HepG2 (cell line): ENCODE results near the gene CFAP119. TPM values are rescaled to one million over a fixed set of nuclear protein-coding genes. Genes with fewer than 3 reads are reported as not detected.

ENCODE experiments used
- AHR ChIP-seq: IDR thresholded peaks from 2 replicates; pipeline ENCODE4 v1.6.1; 2018; ENCODE audit warnings: missing genetic modification reagents, missing compliant biosample characterization
- CHCHD3 ChIP-seq: sonication (generic); formaldehyde crosslinking; IDR thresholded peaks from 2 replicates; pipeline ENCODE4 v1.8.0; 2022; ENCODE audit warnings: mild to moderate bottlenecking, missing genetic modification reagents, moderate library complexity
- DMAP1 ChIP-seq: IDR thresholded peaks from 2 replicates; pipeline ENCODE4 v1.6.1; 2016
- EP300 ChIP-seq, 3 experiments: sonication (generic) in 1 of 3; formaldehyde crosslinking in 1 of 3; IDR thresholded peaks; 2 replicates each; pipeline versions ENCODE4 v1.5.1 to v1.6.1; 2011 to 2020; ENCODE audit warnings: low read depth in 2 of 3, low read length in 2 of 3, borderline replicate concordance in 1 of 3, improper control_type of control experiment in 1 of 3, mild to moderate bottlenecking in 1 of 3, missing genetic modification reagents in 1 of 3, moderate library complexity in 1 of 3
- ETV6 ChIP-seq: sonication (generic); formaldehyde crosslinking; conservative IDR thresholded peaks from 2 replicates; pipeline ENCODE4 v1.4.0; 2020; ENCODE audit warnings: missing genetic modification reagents
- HES4 ChIP-seq: sonication (generic); formaldehyde crosslinking; IDR thresholded peaks from 2 replicates; pipeline ENCODE4 v1.9.0; 2021; ENCODE audit warnings: mild to moderate bottlenecking, missing genetic modification reagents, borderline replicate concordance
- HNRNPUL1 ChIP-seq: fragments of 200-400 bp; formaldehyde crosslinking; IDR thresholded peaks from 2 replicates; pipeline ENCODE4 v1.6.1; 2017; ENCODE audit warnings: low read depth, mild to moderate bottlenecking, low read length, moderate library complexity
- HOXD1 ChIP-seq: sonication (generic); formaldehyde crosslinking; IDR thresholded peaks from 2 replicates; pipeline ENCODE4 v1.5.0; 2020; ENCODE audit warnings: missing genetic modification reagents
- MED1 ChIP-seq: sonication (generic); formaldehyde crosslinking; IDR thresholded peaks from 2 replicates; pipeline ENCODE4 v1.4.0; 2020; ENCODE audit warnings: missing genetic modification reagents
- MED13 ChIP-seq: sonication (generic); formaldehyde crosslinking; IDR thresholded peaks from 2 replicates; pipeline ENCODE4 v1.5.0; 2020; ENCODE audit warnings: missing genetic modification reagents
- MTA3 ChIP-seq: sonication (generic); formaldehyde crosslinking; IDR thresholded peaks from 2 replicates; pipeline ENCODE4 v1.4.0; 2020; ENCODE audit warnings: missing genetic modification reagents
- PLRG1 ChIP-seq: fragments of 450-650 bp; conservative IDR thresholded peaks from 2 replicates; pipeline ENCODE4 v1.6.1; 2016
- POLR2A ChIP-seq, 2 experiments: IDR thresholded peaks; 2 replicates each; pipeline ENCODE4 v1.6.1; 2011; ENCODE audit warnings: low read depth in 2 of 2, low read length in 2 of 2, mild to moderate bottlenecking in 1 of 2, moderate library complexity in 1 of 2; ENCODE audit not compliant: insufficient read depth in 1 of 2
- POLR2G ChIP-seq: fragments of 200-400 bp; formaldehyde crosslinking; IDR thresholded peaks from 2 replicates; pipeline ENCODE4 v1.6.1; 2018; ENCODE audit warnings: mild to moderate bottlenecking, low read depth, low read length, moderate library complexity
- RNF2 ChIP-seq: fragments of 450-650 bp; conservative IDR thresholded peaks from 2 replicates; pipeline ENCODE4 v1.6.1; 2016; ENCODE audit warnings: low read depth
- SP5 ChIP-seq: IDR thresholded peaks from 2 replicates; pipeline ENCODE4 v1.6.1; 2016; ENCODE audit warnings: low read depth, borderline replicate concordance
- ZNF264 ChIP-seq: sonication (generic); formaldehyde crosslinking; IDR thresholded peaks from 2 replicates; pipeline ENCODE4 v1.4.0; 2020; ENCODE audit warnings: missing genetic modification reagents
- ZNF550 ChIP-seq: sonication (generic); formaldehyde crosslinking; IDR thresholded peaks from 2 replicates; pipeline ENCODE4 v1.4.0; 2020; ENCODE audit warnings: mild to moderate bottlenecking, missing genetic modification reagents, borderline replicate concordance
- ZNF569 ChIP-seq: sonication (generic); formaldehyde crosslinking; IDR thresholded peaks from 2 replicates; pipeline ENCODE4 v1.5.0; 2020; ENCODE audit warnings: mild to moderate bottlenecking, missing genetic modification reagents, moderate library complexity, borderline replicate concordance
- ZSCAN31 ChIP-seq: sonication (generic); formaldehyde crosslinking; IDR thresholded peaks from 2 replicates; pipeline ENCODE4 v1.5.0; 2020; ENCODE audit warnings: low read depth, mild to moderate bottlenecking, missing genetic modification reagents
- polyA plus RNA-seq, 8 experiments: library from polyadenylated mRNA; depleted of rRNA in 3 of 8; stranded (reverse) in 7 of 8; unstranded in 1 of 8; fragments of >200 nt; fragmentation: Illumina TruSeq in 4 of 8; extraction: Trizol in 4 of 8; gene quantifications; 2 replicates each; pipeline versions ENCODE4 v1.2.1 to v1.2.3, GENCODE V29; 2011 to 2016; ENCODE audit warnings: low read depth in 4 of 8, missing spikeins in 1 of 8, mixed read lengths in 1 of 8; ENCODE audit not compliant: insufficient read depth in 1 of 8
- total RNA-seq, 5 experiments: library from RNA; depleted of rRNA; stranded (reverse); fragments of >200 nt; fragmentation: Illumina TruSeq; extraction: Trizol; gene quantifications; 2 replicates each; pipeline ENCODE4 v1.2.3, GENCODE V29; 2016; ENCODE audit warnings: low read depth in 1 of 5
- TF ChIP-seq, protein P1 (sequence below): sonication (generic); formaldehyde crosslinking; IDR thresholded peaks from 2 replicates; pipeline ENCODE4 v1.5.0; 2020; ENCODE audit warnings: missing genetic modification reagents
- TF ChIP-seq, protein P2 (sequence below): sonication (generic); formaldehyde crosslinking; IDR thresholded peaks from 2 replicates; pipeline ENCODE4 v1.8.0; 2023; ENCODE audit warnings: mild to moderate bottlenecking, missing genetic modification reagents
- TF ChIP-seq, protein P3 (sequence below): sonication (generic); formaldehyde crosslinking; IDR thresholded peaks from 2 replicates; pipeline ENCODE4 v1.8.1; 2023; ENCODE audit warnings: mild to moderate bottlenecking, inconsistent platforms, moderate library complexity, missing genetic modification reagents, borderline replicate concordance
- TF ChIP-seq, protein P4 (sequence below), 2 experiments: IDR thresholded peaks; 2 replicates each; pipeline ENCODE4 v1.6.1; 2011 to 2012; ENCODE audit warnings: low read length in 2 of 2, borderline replicate concordance in 1 of 2, low read depth in 1 of 2, mild to moderate bottlenecking in 1 of 2, moderate library complexity in 1 of 2

The CFAP119 gene
- total and polyA plus RNA-seq, 2 of the 13 experiments (the other 11 are each of a cell fraction or from before 2014, with no cell fraction given): 6.4 TPM

DNA sequence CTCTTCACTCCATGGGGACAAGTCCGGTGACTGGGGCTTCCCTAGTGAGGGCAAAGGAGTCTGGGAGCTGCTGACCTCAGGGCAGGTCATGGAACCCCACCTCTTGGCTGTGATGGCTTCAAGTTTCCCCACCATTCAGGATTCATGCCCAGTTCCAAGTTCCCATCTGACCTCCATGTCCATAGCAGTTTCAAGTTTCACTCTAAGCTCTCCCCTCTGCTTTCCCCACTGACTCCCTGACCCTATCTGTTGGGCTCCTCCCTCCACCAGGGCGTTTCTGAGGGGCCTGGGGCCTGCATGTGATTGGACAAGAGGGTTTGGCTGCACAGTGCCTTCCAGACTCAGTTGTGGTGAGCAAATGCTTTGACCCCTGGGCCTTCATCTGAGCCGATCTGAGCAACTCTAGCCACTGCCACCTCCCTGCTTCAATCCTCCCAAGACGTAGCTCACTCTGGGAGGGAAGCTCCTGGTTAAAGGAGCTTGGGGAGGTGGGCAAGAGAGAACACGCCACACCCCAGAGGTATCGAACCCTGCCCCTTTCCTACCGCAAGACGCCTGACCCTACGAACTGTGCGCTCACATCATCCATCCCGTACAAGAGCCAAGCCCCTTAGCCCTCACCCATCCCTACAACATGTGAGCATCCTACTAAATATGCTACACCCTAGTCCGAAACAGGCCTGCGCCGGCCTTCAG lies 16.8 kb upstream of the CFAP119 start (continued):
- TF ChIP-seq HES4 (CRISPR knock-in tag): peak; percentile 25; the same call in 1 of the 2 replicates
- TF ChIP-seq HNRNPUL1: no peak
- 0 out of 2 replicates have a peak, but pooled peaks have one; percentile 24 for TF ChIP-seq ZSCAN31 (CRISPR knock-in tag)
- 0 out of 2 replicates have a peak, but pooled peaks have one; percentile 23 for TF ChIP-seq HOXD1 (CRISPR knock-in tag)
- TF ChIP-seq, protein P1, sequence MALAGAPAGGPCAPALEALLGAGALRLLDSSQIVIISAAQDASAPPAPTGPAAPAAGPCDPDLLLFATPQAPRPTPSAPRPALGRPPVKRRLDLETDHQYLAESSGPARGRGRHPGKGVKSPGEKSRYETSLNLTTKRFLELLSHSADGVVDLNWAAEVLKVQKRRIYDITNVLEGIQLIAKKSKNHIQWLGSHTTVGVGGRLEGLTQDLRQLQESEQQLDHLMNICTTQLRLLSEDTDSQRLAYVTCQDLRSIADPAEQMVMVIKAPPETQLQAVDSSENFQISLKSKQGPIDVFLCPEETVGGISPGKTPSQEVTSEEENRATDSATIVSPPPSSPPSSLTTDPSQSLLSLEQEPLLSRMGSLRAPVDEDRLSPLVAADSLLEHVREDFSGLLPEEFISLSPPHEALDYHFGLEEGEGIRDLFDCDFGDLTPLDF (CRISPR knock-in tag): no peak
- no peak for TF ChIP-seq ZNF569 (CRISPR knock-in tag)
- TF ChIP-seq MED1: peak; percentile 11; the same call in 1 of the 2 replicates
- peak; percentile 9; the same call in 1 of the 2 replicates for TF ChIP-seq POLR2G
- no peak for TF ChIP-seq RNF2
- TF ChIP-seq POLR2A (IDR thresholded peaks at IDR 0.05; ENCODE audit: insufficient read depth in 1 of 2, low read depth in 2 of 2, low read length in 2 of 2): peak in 1 of 2 experiments; percentile 55; a peak in 3 of 4 replicates
- no peak for TF ChIP-seq MTA3
- no peak for TF ChIP-seq SP5 (CRISPR knock-in tag)
- TF ChIP-seq ZNF550: no peak
- TF ChIP-seq EP300 (IDR thresholded peaks at IDR 0.05; ENCODE audit: low read depth in 2 of 2, low read length in 2 of 2): no peak
- TF ChIP-seq EP300 (CRISPR knock-in tag; IDR thresholded peaks at IDR 0.05; ENCODE audit: borderline replicate concordance): peak; percentile 18; the same call in 1 of the 2 replicates
- TF ChIP-seq, protein P2, sequence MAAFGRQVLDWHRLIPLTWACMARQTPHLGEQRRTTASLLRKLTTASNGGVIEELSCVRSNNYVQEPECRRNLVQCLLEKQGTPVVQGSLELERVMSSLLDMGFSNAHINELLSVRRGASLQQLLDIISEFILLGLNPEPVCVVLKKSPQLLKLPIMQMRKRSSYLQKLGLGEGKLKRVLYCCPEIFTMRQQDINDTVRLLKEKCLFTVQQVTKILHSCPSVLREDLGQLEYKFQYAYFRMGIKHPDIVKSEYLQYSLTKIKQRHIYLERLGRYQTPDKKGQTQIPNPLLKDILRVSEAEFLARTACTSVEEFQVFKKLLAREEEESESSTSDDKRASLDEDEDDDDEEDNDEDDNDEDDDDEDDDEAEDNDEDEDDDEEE (CRISPR knock-in tag): no peak
- no peak for TF ChIP-seq PLRG1
- TF ChIP-seq ETV6 (CRISPR knock-in tag): no peak
- TF ChIP-seq, protein P3, sequence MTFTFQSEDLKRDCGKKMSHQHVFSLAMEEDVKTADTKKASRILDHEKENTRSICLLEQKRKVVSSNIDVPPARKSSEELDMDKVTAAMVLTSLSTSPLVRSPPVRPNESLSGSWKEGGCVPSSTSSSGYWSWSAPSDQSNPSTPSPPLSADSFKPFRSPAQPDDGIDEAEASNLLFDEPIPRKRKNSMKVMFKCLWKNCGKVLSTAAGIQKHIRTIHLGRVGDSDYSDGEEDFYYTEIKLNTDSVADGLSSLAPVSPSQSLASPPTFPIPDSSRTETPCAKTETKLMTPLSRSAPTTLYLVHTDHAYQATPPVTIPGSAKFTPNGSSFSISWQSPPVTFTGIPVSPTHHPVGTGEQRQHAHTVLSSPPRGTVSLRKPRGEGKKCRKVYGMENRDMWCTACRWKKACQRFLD (CRISPR knock-in tag): no peak
- TF ChIP-seq ZNF264: no peak
- no peak for TF ChIP-seq MED13 (CRISPR knock-in tag)
- no peak for TF ChIP-seq DMAP1 (CRISPR knock-in tag)
- TF ChIP-seq CHCHD3 (CRISPR knock-in tag): 0 out of 2 replicates have a peak, but pooled peaks have one; percentile 23
- TF ChIP-seq AHR (CRISPR knock-in tag): no peak
- TF ChIP-seq, protein P4, sequence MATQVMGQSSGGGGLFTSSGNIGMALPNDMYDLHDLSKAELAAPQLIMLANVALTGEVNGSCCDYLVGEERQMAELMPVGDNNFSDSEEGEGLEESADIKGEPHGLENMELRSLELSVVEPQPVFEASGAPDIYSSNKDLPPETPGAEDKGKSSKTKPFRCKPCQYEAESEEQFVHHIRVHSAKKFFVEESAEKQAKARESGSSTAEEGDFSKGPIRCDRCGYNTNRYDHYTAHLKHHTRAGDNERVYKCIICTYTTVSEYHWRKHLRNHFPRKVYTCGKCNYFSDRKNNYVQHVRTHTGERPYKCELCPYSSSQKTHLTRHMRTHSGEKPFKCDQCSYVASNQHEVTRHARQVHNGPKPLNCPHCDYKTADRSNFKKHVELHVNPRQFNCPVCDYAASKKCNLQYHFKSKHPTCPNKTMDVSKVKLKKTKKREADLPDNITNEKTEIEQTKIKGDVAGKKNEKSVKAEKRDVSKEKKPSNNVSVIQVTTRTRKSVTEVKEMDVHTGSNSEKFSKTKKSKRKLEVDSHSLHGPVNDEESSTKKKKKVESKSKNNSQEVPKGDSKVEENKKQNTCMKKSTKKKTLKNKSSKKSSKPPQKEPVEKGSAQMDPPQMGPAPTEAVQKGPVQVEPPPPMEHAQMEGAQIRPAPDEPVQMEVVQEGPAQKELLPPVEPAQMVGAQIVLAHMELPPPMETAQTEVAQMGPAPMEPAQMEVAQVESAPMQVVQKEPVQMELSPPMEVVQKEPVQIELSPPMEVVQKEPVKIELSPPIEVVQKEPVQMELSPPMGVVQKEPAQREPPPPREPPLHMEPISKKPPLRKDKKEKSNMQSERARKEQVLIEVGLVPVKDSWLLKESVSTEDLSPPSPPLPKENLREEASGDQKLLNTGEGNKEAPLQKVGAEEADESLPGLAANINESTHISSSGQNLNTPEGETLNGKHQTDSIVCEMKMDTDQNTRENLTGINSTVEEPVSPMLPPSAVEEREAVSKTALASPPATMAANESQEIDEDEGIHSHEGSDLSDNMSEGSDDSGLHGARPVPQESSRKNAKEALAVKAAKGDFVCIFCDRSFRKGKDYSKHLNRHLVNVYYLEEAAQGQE (IDR thresholded peaks at IDR 0.05; ENCODE audit: borderline replicate concordance in 1 of 2, low read depth in 1 of 2, low read length in 2 of 2): no peak
